GM10847 (cell line): ENCODE measurements around the gene STK31.
A peak's percentile ranks its signal among the peaks of the same experiment; 100 is the strongest.

ENCODE experiments used
- POLR2A ChIP-seq: IDR thresholded peaks from 2 replicates; pipeline ENCODE4 v1.6.1; 2011; ENCODE audit not compliant: insufficient read length; ENCODE audit errors: extremely low read depth

The STK31 gene

DNA sequence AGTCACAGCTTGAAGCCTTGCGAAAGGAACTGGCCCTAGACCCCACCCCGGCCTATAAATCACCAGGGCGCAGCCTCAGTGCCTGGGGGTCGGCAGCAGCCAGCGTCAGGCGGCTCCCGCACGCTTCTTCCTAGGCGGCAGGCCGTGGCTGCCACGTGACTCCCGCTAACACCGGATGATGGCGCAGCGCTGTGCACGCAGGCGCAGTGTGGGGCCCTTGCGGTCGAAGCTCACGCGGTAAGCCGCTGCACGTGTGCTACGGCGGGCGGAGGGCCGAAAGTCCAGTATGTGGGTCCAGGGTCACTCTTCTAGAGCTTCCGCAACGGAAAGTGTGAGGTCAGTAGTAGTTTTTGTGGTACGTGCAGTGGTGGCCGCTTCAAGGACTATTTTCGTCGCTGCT lies at the start of gene STK31:
Gene STK31 (plus strand): TSS at position 220 of the 400 bp plus-strand sequence. CDS start 67 bp downstream, at position 287.
- no peak for TF ChIP-seq POLR2A

GRCh38 chr7:23661385-23661784 lies 48.6 kb upstream of the STK31 start:
- no peak for TF ChIP-seq POLR2A

DNA sequence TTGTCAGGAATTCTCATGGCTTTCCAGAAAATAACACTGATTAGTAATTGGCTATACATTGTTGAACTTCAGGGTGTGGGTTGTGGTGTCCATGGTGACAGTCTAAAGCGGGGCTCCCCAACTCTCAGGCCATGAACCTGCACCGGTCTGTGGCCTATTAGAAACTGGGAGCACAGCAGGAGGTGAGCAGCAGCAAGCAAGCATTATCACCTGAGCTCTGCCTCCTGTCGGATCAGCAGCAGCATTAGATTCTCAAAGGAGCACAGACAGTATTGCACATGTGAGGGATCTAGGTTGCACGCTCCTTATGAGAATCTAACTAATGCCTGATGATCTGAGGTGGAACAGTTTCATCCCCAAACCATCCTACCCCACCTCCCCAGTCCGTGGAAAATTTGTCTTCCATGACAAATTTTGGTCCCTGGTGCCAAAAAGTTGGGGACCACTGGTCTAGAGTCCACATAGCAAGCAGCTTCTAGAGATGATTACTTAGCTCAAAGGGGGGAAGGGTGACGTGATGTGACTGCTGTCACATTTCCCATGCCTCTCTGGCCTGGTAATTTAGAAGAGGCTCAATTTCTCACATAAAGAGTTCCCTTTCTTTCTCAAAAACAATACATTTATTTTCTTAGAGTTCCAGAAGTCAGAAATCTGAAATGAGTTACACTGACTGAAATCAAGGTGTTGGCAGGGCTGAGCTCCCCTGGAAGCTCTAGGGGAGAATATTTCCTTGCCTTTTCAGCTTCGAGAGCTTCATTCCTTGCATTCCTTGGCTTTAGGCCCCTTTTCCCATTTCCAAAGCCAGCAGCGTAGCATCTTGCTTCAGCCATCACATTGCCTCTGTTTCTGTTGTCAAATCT lies 47.7 kb upstream of the STK31 start:
- no peak for TF ChIP-seq POLR2A

GRCh38 chr7:23662984-23663313 lies 47.1 kb upstream of the STK31 start:
- TF ChIP-seq POLR2A: no peak

GRCh38 chr7:23664122-23664521 lies 45.9 kb upstream of the STK31 start:
- TF ChIP-seq POLR2A: no peak

- TF ChIP-seq POLR2A: no peak
These were observed 38.0 kb upstream of the STK31 start for GRCh38 chr7:23672033-23672432.

- peak; percentile 26 for TF ChIP-seq POLR2A
These were observed 30.1 kb upstream of the STK31 start, which contains the start of gene FAM221A for GRCh38 chr7:23679898-23680413. Gene FAM221A (plus strand): TSS chr7:23680199. CDS start chr7:23680219, 20 bp downstream.

DNA sequence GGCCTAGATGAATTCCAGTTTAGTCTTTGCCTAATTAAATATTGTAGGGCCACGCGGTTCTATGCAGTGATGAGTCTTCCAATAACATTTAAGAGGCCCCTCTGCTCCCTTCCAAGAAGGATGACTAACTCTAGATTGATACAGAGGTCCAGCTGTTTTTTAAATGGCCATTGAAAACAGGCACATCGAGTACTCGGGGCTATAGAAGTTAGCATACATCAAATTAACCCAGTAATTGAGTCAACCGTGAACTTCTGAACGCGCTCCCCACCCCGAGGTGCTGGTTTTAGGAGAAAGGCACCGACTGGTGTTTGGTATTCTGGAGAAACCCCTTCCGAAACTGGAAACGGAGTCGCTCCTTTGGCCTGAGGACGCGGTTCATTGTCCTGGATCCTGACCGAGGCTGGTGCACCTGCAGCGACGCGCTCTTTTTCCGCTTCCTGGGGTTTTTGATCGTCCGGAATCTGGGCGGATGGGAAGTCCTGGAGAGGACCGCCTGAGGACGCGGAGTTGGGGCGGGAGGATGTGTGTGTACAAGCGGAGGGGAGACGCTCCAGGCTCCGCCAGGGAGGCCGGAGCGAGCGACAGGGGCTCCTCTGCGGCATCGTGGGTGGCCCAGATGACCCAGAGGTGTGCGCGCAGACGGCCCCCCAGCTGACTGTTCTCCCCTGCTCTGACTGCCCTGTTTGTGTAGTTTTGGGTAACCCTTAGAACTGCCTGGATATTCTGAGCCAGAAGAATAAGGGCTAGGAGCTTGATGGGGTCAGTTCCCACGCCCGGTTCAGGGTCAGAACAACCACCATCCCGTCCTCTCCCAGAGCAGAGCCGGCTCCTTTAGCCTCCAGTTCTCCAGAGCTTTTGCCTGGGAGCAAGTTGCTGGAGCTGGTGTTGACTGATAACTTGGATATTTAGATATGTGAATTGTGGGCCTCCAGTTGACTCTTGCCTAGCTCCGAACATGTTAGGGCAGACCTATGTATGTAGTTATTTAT lies 29.3 kb upstream of the STK31 start:
- no peak for TF ChIP-seq POLR2A

- TF ChIP-seq POLR2A: no peak
These were observed 24.3 kb upstream of the STK31 start for GRCh38 chr7:23685731-23686130.

DNA sequence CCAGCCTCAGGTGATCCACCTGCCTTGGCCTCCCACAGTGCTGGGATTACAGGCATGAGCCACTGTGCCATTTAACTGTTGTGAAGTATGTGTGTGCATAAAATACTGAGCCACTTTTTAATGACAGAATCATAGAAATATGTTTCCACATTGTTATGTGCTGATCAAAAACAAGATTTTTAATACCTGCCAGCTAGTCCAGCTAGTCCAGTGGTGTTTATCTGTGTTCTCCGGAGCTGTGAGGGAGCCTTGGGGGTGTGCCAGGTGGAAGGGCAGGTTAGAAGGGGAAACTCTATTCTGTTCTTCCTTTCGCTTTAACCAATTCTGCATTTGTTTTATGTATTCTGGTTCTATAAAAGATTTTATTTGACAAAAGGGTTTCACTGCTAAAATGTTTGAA lies 23.0 kb upstream of the STK31 start:
- TF ChIP-seq POLR2A: no peak

DNA sequence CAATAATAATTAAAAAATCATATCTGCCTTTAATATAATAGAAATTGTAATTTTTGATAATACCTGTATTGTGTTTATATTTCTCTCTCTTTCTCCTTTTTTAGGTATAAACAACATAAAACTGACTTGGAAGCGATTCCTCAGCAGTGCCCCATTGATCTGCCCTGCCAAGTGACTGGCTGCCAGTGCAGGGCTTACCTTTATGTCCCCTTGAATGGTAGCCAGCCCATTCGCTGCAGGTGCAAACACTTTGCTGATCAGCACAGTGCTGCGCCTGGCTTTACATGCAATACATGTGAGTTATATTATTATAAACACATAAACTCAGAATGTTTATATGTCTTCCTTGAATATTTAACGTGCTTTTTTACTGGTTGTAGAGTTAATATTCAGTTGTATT lies 20.9 kb upstream of the STK31 start:
- TF ChIP-seq POLR2A: no peak

GRCh38 chr7:23691320-23691719 lies 18.7 kb upstream of the STK31 start:
- TF ChIP-seq POLR2A: no peak

DNA sequence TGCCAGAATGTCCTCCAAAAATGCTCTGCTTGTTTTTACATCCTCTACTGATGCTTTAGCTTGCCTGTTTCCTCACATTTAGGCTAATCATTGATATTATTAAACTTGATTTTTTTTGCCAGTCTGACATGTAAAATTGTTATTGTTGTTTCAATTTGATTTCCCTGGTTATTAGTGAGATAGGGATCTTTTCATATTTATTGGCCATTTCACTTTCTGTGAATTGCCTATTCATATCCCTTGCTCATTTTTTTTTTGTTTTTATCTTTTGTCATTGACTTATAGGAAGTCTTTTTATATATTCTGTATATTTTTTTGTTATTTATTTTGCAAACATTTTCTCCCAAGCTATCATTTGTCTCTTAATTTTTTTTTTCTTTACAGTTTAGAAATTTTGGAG lies 16.8 kb upstream of the STK31 start:
- TF ChIP-seq POLR2A: no peak

DNA sequence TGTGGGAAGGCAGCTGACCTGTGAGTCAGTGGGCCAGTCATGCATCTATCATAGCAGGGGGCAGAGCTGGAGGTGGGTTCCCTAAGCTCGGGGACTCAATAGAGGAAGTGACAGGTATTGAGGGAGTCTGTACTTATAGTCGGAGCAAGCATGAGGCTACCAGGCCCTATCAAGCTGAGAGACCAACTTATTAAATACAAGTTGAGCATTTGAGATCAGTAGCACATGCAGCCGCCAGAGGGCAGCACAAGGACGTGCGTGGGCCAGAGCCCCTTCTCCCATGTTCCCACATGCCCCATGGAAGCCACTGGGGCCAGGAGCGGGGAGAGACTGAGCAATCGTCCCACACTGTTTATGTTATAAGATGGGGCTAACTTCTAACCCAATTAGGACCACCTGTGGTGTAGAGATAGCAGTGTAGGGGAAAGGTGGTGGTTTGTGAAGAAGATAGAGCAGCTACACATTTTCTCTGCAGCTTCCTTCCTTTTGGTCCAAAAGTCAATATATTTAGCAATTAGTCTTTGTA lies 13.0 kb upstream of the STK31 start:
- TF ChIP-seq POLR2A: no peak

DNA sequence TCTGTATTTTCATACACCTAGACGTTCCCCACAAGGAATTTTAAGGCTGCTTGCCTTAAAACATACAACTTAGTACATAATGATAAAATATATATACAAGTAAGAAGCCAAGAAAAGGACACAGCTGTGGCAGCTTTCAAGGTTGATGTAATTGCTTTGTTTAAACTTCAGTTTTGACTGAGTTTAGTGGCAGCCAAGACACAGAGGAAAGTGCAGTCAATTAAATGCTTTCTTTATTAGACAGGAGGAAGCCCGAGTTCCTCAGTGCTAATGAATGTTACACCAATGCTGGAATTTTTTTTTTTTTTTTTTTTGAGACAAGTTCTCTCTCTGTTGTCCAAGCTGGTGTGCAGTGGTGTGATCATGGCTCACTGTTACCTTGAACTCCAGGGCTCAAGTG lies 11.2 kb upstream of the STK31 start:
- TF ChIP-seq POLR2A: no peak
